Kidney (tissue), 14 donors: Measurements from ENCODE around the gene TYK2. TPM values are rescaled to one million over a fixed set of nuclear protein-coding genes. Genes with fewer than 3 reads are reported as not detected.

Source experiments
- DNase-seq, 5 donors: peaks; one replicate each; pipeline ENCODE4 v3.0.0-alpha.2; 2013 to 2020
- FAIRE-seq: peaks from 2 replicates; lab custom pipeline; 2012; peaks lifted over from hg19 to GRCh38; lab: Jason Lieb, UNC
- H3K27ac ChIP-seq, 2 donors: one replicate each; pipeline ENCODE4 v1.7.0; 2013; ENCODE audit warnings: low read depth in 2 of 2, low read length in 2 of 2, inconsistent platforms in 1 of 2
- H3K27me3 ChIP-seq: one replicate; pipeline ENCODE4 v1.7.1; 2013; ENCODE audit warnings: low read length, inconsistent platforms; ENCODE audit not compliant: control insufficient read depth, insufficient read depth
- H3K36me3 ChIP-seq, 3 donors: one replicate each; pipeline versions ENCODE4 v1.7.0 to v1.7.1; 2013; ENCODE audit warnings: low read length in 3 of 3, control low read depth in 1 of 3, inconsistent platforms in 1 of 3; ENCODE audit not compliant: insufficient read depth in 3 of 3, control insufficient read depth in 2 of 3
- H3K4me1 ChIP-seq, 3 donors: one replicate each; pipeline versions ENCODE4 v1.7.0 to v1.7.1; 2013; ENCODE audit warnings: low read length in 3 of 3, inconsistent platforms in 1 of 3, low read depth in 1 of 3; ENCODE audit not compliant: control insufficient read depth in 2 of 3, insufficient read depth in 2 of 3
- H3K4me3 ChIP-seq, 3 donors: one replicate each; pipeline versions ENCODE4 v1.7.0 to v1.8.1; 2013; ENCODE audit warnings: low read length in 3 of 3, control low read depth in 1 of 3, inconsistent platforms in 1 of 3
- H3K9ac ChIP-seq, 3 donors: one replicate each; pipeline versions ENCODE4 v1.7.0 to v1.7.1; 2013; ENCODE audit warnings: low read length in 3 of 3, control low read depth in 1 of 3, inconsistent platforms in 1 of 3
- H3K9me3 ChIP-seq, 3 donors: one replicate each; pipeline versions ENCODE4 v1.7.0 to v1.7.1; 2013; ENCODE audit warnings: low read length in 3 of 3, control low read depth in 1 of 3, inconsistent platforms in 1 of 3; ENCODE audit not compliant: control insufficient read depth in 2 of 3, insufficient read depth in 1 of 3
- intact Hi-C: fragments of 100-400 bp; cut with DNase I; formaldehyde crosslinking; loops from one replicate; pipeline ENCODE4 v1.11.1; 2022
- polyA plus RNA-seq: library from polyadenylated mRNA; stranded (reverse); fragments of 350-450 nt; fragmentation: Illumina TruSeq; extraction: RNeasy Lipid Tissue Mini Kit (QIAGEN cat#74804); gene quantifications from one replicate; pipeline ENCODE4 v1.2.3, GENCODE V29; 2014; ENCODE audit warnings: low read depth, low replicate concordance; ENCODE audit not compliant: insufficient read depth
- total RNA-seq: library from RNA; stranded (reverse); fragmentation: NEBNext Ultra II Directional; extraction: Animal tissue kit (Norgen Biotek cat#: 25700); gene quantifications from one replicate; pipeline ENCODE4 v1.2.1, GENCODE V29; 2021
- TF ChIP-seq, protein P1 (sequence below): IDR thresholded peaks from 3 replicates; pipeline ENCODE4 v1.5.1; 2012; ENCODE audit warnings: mild to moderate bottlenecking, moderate library complexity, borderline replicate concordance; ENCODE audit not compliant: insufficient read depth; ENCODE audit errors: extremely low read depth
- donor health status: control.
- donor health status: control.
- donor health status: control.
- donor health status: control.
- donor health status: control.
- donor health status: DM: yes; HTN: yes; CAD: no.
- donor health status: Normal renal cell carcinoma (clear cell type).

Gene TYK2
- total and polyA plus RNA-seq, 2 donors from 2014 or later, result 127 to 131 TPM

DNA sequence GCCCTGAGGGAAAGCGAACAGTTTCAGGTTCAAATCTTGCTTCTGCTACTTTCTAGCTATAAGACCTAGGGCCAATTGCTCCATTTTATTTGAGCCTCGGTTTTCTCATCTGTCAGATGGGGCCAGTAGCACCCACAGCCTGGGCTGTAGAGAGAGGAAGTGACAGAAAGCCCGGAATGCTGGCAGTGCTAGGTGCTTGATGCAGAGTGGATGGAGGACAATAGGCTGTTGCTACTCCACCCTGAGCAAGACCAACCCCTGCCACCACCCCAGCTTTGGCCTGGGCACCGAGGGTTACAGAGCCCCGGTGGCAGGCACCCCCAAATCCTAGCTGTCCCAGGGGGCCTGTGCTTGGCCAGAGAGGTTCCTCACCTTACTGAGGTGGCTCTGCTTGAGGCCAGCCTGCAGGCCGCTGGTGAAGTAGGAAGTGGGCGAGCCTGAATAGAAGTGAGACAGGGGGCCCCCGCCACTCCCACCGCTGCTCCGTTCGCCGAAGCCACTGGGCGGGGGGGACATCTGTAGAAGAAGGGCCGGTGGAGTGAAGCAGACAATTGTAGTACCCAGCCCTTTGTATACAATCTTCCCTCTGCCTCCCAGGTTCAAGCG, 62.4 kb downstream of the TYK2 start:
- peaks cover 6 to 21% (median 10%) of the 10 kb centered on the region in 3 donors for H3K36me3 ChIP-seq
- no peaks in the 10 kb centered on the region for H3K27me3 ChIP-seq
- no peak overlapping the region for H3K9ac ChIP-seq
- no peak overlapping the region for H3K27ac ChIP-seq
- intact Hi-C loops, result no loop called here
- TF ChIP-seq, protein P1, sequence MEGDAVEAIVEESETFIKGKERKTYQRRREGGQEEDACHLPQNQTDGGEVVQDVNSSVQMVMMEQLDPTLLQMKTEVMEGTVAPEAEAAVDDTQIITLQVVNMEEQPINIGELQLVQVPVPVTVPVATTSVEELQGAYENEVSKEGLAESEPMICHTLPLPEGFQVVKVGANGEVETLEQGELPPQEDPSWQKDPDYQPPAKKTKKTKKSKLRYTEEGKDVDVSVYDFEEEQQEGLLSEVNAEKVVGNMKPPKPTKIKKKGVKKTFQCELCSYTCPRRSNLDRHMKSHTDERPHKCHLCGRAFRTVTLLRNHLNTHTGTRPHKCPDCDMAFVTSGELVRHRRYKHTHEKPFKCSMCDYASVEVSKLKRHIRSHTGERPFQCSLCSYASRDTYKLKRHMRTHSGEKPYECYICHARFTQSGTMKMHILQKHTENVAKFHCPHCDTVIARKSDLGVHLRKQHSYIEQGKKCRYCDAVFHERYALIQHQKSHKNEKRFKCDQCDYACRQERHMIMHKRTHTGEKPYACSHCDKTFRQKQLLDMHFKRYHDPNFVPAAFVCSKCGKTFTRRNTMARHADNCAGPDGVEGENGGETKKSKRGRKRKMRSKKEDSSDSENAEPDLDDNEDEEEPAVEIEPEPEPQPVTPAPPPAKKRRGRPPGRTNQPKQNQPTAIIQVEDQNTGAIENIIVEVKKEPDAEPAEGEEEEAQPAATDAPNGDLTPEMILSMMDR, result no peak
- peaks cover 0 to 2% (median 0%) of the 10 kb centered on the region in 3 donors for H3K4me1 ChIP-seq
- FAIRE-seq (no peak), DNase-seq (no peak)
- H3K9me3 ChIP-seq, result no peaks in the 10 kb centered on the region
- H3K4me3 ChIP-seq, result no peak overlapping the region

DNA sequence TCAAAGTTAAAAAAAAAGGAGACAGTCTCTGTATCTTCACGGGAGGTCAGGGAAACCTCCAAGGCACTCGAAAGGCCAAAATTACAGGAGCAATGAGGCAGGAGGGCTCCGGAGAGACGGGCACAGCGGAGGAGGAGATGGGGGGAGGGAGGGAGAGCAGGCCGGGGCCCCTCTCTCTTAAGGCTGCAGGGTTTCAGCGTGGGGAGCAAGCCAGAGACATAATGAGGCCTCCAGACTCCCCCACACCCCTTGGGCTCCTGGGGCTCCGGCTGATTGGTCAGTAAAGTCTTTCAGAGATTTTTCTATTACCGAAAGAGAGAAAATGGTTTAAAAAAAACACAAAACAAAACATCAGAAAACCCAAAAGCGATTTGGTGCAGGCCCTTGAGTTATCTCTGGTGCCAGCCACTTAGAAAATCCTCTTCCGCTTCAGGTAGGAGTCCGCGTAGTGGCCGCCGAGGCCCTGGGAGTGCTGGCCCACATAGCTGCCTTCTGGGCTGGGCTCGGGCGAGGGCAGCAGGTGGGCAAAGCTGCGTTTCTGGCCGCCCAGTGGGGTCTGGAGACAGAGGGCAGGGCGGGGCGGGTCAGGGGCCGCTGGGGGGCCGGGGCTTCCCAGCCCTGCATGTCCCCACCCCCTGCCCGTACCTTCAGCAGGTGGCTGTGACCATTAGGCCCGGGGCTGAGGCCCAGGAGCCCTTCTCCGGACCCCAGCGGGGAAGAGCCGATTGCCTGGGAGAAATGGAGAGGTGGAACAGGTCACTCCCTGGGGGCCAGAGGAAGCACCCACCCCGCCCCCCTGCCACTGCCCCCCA, 63.1 kb downstream of the TYK2 start:
- H3K9me3 ChIP-seq, result no peaks in the 10 kb centered on the region
- no peaks in the 10 kb centered on the region for H3K27me3 ChIP-seq
- FAIRE-seq (no peak), DNase-seq (no peak)
- H3K36me3 ChIP-seq, result peaks cover 6 to 19% (median 10%) of the 10 kb centered on the region in 3 donors
- no peak overlapping the region for H3K27ac ChIP-seq
- TF ChIP-seq, protein P1, result no peak
- intact Hi-C loops, result no loop called here
- H3K4me1 ChIP-seq, result peaks cover 0 to 2% (median 0%) of the 10 kb centered on the region in 3 donors
- H3K4me3 ChIP-seq, result no peak overlapping the region
- H3K9ac ChIP-seq, result no peak overlapping the region

DNA sequence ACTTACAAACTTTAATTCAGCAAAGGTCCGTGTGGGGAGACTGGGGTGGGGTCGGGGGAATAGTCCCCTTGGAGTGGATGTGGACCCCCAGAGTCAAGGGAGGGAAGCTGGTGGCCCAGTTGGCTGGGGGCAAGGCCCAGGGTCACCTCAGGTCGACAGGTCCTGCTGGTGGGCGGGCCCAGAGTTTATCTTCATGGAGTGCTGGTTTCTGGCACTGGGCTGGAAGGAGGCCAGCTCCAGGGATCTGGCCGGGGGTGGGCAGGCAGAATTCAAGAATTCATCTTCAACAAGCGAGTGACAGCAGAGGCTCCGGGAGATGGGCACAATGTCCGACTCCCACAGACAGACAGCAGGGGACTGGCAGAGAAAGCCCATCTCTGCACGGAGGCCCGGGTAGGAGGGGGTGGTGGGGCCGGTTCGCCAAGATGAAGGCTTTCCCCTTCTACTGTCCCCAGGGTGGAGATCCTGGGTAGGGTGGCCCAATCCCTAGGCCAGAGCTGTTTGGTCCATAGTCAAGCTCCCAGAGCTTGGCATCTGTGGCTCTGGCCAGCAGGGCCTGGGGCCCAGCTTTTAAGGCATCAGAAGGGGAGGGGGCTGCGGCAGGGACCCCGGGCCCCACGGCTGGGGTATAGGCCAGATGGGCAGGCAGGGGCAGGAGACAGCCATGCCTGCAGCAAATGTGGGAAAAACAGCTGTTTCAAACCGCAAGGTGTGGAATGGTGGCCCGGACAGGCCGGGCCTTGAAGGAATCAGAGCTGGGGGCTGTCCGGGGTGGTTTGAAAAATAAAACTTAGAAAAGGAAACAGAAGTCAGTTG, 63.9 kb downstream of the TYK2 start:
- H3K4me3 ChIP-seq, result no peak overlapping the region
- intact Hi-C loops, result no loop called here
- peaks cover 2 to 10% (median 5%) of the 10 kb centered on the region in 3 donors for H3K36me3 ChIP-seq
- H3K9me3 ChIP-seq, result no peaks in the 10 kb centered on the region
- H3K27ac ChIP-seq, result no peak overlapping the region
- TF ChIP-seq, protein P1, result no peak
- DNase-seq (peak in 2 of 5 donors; percentile 71 to 79), FAIRE-seq (no peak)
- no peak overlapping the region for H3K9ac ChIP-seq
- peaks cover 0 to 2% (median 0%) of the 10 kb centered on the region in 3 donors for H3K4me1 ChIP-seq
- no peaks in the 10 kb centered on the region for H3K27me3 ChIP-seq
